Activated T-helper 9 cell treated with anti-CD3 and anti-CD28 coated beads, Interleukin-2, amount 50 U/mL, for 16 hours (primary cell): ENCODE measurements around the gene SYNDIG1.

Experiments used
- DNase-seq: peaks from one replicate; pipeline ENCODE4 v3.0.0-alpha.2; 2020; ENCODE audit warnings: low read depth

Gene SYNDIG1

GRCh38 chr20:24634855-24635254, 165.4 kb downstream of the SYNDIG1 start:
- no peak for DNase-seq

- DNase-seq, result no peak
These were observed 167.2 kb downstream of the SYNDIG1 start for GRCh38 chr20:24636626-24637025.

DNA sequence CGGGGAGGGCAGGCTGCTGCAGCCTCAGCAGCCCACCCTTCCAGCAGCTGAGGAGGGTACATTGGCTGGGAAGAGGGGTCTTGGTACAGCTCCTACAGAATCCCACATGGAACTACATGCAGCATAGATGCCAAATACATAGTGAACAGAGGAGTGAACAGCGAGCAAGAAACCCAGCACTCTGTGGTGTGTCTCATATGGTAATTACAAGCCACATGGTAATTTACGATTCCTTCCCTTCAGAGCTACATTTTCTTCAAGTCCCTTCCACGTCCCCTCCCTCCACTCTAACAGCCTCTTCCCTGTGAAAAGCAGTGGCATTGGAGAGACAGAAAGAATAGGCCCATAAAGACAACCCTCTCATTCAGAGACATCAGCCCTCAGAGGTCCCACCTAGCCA, 167.7 kb downstream of the SYNDIG1 start:
- no peak for DNase-seq

- DNase-seq, result no peak
These were observed 168.5 kb downstream of the SYNDIG1 start for GRCh38 chr20:24637941-24638340.

- DNase-seq, result no peak
These were observed 169.4 kb downstream of the SYNDIG1 start for GRCh38 chr20:24638591-24639548.

GRCh38 chr20:24640276-24640675, 170.8 kb downstream of the SYNDIG1 start:
- DNase-seq, result no peak

DNA sequence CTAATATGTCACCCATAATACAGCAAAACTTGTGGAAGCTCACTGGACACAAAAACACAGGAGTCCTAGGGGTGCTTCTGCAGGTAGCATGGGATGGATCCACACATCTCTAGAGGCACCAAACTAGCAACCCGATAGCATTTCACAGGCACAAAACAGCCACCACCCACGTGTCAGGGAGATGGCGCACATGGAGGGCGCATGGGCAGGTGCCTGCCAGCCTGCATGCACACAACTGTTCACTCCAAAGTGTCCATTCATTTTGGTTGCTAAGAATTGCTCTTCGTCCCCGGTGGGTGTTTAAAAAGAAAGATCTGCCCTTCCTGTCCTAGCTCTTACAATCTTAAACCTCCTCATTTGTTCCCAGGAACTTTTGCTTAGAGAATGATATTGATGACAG, 171.3 kb downstream of the SYNDIG1 start:
- DNase-seq, result no peak

- no peak for DNase-seq
These were observed 174.6 kb downstream of the SYNDIG1 start for GRCh38 chr20:24643731-24644626.

DNA sequence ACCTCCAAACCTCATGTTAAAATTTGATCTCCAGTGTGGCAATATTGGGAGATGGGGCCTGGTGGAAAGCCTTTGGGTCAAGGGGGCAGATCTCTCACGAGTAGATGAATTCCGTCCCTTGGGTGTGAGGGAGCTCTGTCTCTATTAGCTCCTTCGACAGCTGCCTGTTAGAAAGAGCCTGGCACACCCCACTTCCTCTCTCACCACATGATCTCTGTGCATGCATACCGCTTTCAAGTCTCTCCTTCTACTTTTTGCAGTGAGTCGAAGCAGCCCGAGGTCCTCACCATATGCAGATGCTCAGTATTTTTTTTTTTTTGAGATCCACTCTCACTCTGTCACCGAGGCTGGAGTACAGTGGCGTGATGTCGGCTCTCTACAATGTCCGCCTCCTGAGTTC, 176.9 kb downstream of the SYNDIG1 start:
- DNase-seq, result no peak

GRCh38 chr20:24647713-24648112, 178.3 kb downstream of the SYNDIG1 start:
- no peak for DNase-seq

DNA sequence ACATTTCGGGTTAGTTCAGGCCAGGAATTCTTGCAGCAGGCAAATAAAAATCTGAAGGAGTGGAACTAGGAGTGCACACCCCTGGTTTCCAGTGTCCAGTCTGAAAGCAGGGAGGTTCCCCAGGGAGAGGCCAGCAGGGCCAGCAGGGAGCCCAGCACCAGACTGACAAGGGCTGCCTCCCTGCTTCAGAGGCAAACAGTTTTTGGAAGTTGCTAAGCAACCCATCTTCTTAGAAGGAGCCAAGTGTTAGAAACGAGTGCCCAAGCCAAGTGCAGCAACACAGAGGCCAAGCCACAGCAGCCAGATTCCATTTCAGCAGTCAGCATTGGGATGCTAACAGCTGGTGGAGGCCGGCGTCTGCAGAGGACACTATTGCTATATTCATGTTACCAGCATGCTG, 179.1 kb downstream of the SYNDIG1 start:
- DNase-seq, result no peak

DNA sequence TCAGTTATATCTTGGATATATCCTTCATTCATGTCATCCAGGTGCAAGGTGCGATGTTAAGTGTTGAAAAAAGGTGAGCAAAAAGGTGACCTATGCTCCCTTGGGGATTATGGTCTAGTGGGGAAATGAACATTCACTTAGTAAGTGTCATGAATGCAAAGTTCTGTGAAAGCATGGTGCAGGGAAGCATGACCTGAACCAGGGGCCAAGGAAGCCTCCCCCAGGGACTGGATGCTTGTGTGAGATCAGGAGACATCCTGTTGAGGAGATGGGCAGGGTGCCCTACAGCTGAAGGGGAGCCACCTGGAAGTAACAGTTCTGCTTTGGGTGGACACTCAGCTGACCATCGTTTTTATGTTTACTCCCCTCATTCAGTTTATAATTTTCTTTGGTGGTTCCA, 179.5 kb downstream of the SYNDIG1 start:
- DNase-seq, result no peak

- DNase-seq, result no peak
These were observed 180.5 kb downstream of the SYNDIG1 start for GRCh38 chr20:24649787-24650490.

- no peak for DNase-seq
These were observed 181.9 kb downstream of the SYNDIG1 start for GRCh38 chr20:24651171-24651975.

DNA sequence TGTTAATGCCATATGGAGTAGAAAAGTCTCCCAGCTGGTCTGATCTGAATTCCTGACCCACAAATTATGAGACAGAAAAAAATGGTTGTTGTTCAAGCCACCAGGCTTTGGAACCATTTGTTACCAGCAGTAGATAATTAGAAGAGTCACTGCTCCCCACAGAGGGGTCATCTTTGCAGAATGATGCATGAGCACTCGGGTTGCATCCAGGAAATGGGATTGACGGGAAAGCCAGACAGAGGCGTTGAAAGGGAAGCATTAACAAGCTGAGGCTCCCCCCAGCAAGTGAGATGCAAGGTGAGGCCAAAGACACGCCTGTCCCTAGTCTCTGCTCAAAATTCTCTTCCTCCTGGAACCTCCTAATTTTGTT, 182.5 kb downstream of the SYNDIG1 start:
- DNase-seq, result no peak

DNA sequence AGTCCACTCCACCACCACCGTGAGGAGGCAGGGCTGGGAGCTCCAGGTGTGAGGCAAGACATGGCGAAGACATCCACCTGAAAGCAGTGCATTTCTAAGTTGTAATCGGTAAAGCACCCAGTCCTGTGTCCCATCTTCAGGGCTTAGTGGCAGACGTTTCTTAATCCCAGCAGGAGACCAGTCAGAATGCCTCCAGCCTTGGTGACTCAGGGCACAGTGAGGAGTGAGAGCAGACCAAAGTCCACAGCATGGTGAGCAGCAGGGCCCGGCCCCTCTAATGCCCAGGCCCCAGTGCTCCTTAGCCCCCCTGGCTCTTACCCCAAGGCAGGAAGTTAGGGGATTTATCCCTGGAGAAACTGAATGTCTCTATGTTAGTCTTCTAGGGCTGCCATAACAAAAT, 183.9 kb downstream of the SYNDIG1 start:
- DNase-seq, result no peak

DNA sequence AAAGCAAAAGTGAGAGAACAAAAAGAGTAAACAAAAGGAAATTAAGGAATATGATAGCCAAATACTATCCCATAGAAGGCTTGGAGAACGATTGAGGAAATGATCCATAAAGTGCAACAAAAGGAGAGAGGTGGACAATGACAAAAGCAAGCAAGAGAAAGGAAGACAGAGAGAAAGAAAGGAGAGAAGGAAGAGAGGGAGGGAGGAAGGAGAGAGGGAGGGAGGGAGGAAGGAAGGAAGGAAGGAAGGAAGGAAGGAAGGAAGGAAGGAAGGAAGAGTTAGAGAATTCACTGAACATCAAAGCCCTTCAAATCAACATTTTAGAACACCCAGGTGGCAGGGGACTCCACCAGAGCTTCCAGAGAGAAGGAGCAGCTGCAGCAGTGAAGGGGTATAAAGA, 185.0 kb downstream of the SYNDIG1 start:
- DNase-seq, result no peak

DNA sequence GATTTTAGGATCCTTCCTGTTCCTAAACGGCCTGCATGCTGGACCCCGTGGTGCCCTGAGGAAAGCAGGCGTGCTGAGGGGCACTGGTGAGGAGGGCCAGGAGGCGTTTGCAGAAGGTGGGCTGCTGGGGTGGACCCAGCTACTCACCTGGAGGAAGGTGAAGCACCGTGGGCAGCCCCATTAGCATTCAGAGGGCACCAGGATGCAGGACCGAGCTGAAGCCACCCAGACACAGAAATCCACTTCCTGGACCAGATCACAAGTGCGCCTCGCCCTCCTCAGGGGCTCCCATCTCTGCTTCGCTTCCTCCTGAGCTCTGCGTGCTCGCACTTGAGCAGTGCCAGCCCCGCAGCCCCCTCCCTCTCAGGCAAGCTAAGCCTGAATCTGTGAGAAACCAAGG, 187.0 kb downstream of the SYNDIG1 start:
- no peak for DNase-seq

- no peak for DNase-seq
These were observed 187.8 kb downstream of the SYNDIG1 start for GRCh38 chr20:24657196-24657595.

- DNase-seq, result no peak
These were observed 188.6 kb downstream of the SYNDIG1 start for GRCh38 chr20:24657878-24658620.
